GM18517 (cell line): Measurements from ENCODE around the gene CACNA1C.

Experiments
- ATAC-seq: cut with Tn5 transposase; IDR thresholded peaks from one replicate; pipeline ENCODE4 v1.9.1; 2021; ENCODE audit warnings: mild to moderate bottlenecking, moderate library complexity; ENCODE audit not compliant: unreplicated experiment

CACNA1C gene

GRCh38 chr12:2492236-2492635 is 439.4 kb downstream of the CACNA1C start:
- ATAC-seq = no peak

- no peak for ATAC-seq
Observed at GRCh38 chr12:2493086-2493485, 440.3 kb downstream of the CACNA1C start.

DNA sequence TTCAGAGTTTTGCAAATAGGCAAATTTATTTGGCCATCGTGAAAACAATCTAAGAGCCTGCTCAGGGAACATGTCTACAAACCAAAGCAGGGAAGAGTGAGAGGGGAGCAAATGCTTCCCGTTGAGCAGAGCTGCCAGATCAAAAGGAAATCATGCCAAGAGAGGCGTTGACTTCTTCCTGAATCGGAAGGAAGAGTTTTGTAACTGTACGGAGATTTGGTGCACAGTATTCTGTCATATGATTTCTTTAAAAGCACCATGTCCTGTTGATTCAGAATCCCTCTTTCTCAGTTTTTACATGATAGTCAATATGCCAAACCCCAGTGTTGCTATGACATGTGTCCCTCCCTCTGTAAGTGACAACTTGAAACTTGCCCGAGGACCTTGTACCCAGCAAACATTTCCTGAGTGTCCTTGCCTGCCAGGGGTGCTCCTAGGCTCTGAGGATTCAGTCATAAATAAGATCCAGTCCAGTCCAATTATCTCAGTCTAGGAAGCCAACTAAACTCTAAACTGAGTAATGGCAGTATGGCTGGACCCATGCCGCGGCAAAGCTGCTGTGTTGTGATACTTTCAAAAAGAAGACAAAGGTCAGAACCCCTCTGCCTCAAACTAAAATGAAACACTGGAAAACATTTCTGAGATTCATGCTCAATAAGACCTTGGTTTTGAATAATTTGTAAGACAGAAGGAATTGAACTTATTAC is 441.9 kb downstream of the CACNA1C start:
- ATAC-seq = no peak

GRCh38 chr12:2495417-2496112 is 442.8 kb downstream of the CACNA1C start:
- ATAC-seq = no peak

GRCh38 chr12:2498964-2499500 is 446.2 kb downstream of the CACNA1C start:
- no peak for ATAC-seq

GRCh38 chr12:2501464-2502191 is 448.8 kb downstream of the CACNA1C start:
- no peak for ATAC-seq

GRCh38 chr12:2503036-2503435 is 450.2 kb downstream of the CACNA1C start:
- ATAC-seq = no peak

DNA sequence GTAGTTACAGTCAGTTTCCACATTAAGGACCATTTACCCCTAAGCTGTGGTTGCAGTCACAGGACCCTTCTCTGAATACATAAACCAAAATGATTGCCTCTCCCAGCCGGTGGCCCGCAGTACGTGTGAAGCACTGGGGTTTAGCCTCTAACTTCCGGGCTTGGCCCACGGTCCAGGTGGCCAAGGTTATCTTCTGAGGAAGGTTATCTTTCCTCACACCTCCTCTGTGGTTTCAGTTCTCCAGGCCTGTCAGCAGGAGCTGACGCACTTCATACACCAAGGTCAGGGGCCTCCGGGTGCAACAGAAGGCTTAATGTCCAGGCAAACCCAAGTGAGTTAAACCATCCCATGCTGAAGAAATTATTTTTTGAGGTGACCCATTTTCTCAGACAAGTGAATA is 451.0 kb downstream of the CACNA1C start:
- ATAC-seq = no peak

DNA sequence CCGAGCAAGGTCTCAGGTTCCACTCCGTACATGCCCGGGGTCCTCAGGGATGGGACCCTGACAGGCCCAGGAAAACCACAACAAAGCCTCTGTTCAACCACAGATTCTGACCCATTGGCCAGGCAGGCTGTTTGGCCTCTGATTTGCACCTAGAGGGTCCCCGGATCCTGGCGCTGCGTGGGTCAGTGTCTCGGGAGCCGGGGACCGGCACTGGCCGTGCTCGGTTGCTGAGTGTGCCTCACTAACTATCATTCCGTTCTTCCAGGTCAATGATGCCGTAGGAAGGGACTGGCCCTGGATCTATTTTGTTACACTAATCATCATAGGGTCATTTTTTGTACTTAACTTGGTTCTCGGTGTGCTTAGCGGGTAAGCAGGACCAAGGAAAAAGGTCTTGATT is 451.8 kb downstream of the CACNA1C start:
- no peak for ATAC-seq

GRCh38 chr12:2507814-2508213 is 455.0 kb downstream of the CACNA1C start:
- no peak for ATAC-seq

DNA sequence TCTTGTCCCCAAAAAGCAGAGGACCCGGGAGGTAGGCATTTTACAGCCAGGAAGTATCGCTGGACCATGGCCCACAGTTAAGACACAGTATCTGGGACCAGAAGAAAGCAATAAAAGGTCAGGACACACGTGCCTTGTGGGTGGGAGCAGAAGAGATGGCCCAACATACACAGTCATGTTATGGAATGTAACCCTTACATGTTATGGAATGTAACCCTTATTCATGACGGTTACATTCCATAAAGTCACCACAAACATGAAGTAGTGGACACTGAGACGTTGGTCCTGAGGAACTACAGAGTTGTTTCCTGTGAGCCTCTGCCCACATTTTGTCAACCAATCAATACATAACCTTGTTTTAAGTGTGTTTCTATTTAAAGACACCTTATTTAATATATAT is 456.4 kb downstream of the CACNA1C start:
- no peak for ATAC-seq

DNA sequence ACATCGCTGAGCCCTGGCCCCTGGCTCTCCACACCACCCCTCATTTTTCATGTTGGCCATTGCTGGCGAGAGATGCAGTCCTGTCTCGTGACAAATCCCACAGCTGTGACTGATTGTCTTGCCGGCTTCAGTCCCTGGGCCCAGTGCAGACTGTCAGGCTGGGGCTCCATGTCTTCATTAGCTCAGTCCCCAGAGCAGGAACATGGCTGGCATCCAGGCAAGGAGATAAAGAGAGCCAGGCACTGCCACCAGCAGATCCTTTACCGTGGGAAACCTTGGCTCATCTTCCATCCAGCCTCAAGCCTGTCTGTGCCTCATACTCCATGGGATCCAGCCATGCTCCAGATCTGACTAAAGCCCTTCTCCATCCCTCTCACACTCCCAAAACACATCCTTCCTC is 457.3 kb downstream of the CACNA1C start:
- ATAC-seq = no peak

- ATAC-seq = no peak
Observed at GRCh38 chr12:2513141-2514037, 460.6 kb downstream of the CACNA1C start.

GRCh38 chr12:2514038-2514340 is 461.2 kb downstream of the CACNA1C start:
- no peak for ATAC-seq

GRCh38 chr12:2520722-2521246 is 468.0 kb downstream of the CACNA1C start:
- no peak for ATAC-seq

DNA sequence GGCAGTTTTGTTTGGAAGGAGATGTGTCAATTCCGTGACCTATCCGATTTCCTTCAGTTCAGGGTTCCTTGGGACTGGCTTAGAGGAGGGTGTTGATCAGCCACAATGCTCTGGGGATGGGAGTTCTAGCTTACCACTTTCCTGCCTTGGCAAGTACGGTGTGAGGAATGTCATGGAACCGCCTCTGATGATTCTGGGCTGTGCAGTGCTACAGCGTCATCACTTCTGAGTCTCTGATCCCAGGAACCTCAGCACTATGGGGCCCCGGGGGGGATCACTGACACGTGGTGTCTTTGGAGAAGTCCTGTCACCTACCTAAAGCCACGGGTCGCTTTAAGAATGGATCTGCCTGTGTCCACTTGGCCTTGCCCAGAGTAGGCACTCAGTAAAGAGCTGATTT is 470.5 kb downstream of the CACNA1C start:
- ATAC-seq = no peak

GRCh38 chr12:2523844-2524243 is 471.1 kb downstream of the CACNA1C start:
- ATAC-seq = no peak

DNA sequence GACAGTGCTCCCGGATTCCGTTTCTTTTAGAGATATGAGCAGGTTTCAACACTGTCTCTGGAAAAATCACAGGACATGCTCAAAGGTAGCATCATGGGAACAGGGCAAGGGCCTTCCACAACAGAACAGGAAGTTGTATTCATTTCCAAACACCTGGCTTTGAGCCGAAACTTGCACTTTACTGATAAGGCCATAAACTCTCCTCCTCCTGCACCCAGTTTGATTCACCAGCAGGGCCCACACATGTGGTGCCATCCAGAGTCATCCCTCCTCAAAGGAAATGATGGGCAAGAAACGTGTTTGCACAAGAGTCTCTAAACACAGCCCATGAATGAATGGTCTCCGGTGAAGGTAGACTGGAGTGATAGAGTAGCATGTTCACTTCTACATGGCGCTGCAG is 473.6 kb downstream of the CACNA1C start:
- ATAC-seq = no peak

- ATAC-seq = no peak
Observed at GRCh38 chr12:2528001-2528400, 475.2 kb downstream of the CACNA1C start.

GRCh38 chr12:2529807-2530206 is 477.0 kb downstream of the CACNA1C start:
- ATAC-seq = no peak

- no peak for ATAC-seq
Observed at GRCh38 chr12:2531371-2531770, 478.6 kb downstream of the CACNA1C start.
